GM21528 (cell line): Measurements from ENCODE around the gene PTPN1.

Source experiments
- ATAC-seq: cut with Tn5 transposase; IDR thresholded peaks from one replicate; pipeline ENCODE4 v1.9.1; 2021; ENCODE audit warnings: mild to moderate bottlenecking, moderate library complexity; ENCODE audit not compliant: unreplicated experiment, low FRiP score

PTPN1 gene

DNA sequence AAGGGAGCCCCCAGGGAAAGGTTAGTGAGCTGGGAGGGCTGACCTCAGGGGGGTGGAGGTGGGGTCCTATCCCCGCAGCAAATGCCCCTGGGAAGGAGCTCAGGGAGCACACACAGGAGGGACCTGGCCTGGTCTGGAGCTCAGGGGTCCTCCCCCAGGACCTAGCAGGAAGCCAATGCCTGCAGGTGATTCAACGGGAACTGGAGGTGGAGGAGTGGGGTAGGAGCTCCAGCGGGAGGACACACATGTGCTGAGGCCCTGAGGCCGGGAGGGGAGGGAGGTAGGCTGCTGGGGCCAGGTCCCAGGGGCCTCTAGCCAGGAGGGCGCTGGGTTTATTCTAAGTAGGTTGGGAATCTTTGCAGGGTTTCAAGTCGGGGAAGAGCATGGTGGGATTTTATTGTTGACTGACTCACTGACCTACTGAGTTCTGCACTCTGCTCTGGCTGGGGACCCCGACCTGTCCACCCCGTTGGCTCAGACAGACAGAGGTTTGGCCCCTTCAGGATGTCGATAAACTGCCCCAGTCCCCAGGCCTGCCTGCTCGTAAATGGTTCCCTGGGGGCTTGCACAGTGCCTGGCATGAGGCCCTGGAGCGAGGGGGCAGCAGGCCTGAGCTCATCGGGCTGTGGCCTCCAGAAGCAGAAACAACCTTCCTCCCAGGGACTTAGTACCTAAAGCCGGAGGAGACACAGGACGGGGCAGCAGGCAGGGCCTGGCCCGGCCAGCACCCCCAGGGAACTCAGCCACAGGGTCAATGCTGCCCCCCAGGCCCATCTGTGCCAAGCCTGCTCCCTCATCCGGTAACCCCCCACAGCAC lies 118.9 kb downstream of the PTPN1 start:
- no peak for ATAC-seq

DNA sequence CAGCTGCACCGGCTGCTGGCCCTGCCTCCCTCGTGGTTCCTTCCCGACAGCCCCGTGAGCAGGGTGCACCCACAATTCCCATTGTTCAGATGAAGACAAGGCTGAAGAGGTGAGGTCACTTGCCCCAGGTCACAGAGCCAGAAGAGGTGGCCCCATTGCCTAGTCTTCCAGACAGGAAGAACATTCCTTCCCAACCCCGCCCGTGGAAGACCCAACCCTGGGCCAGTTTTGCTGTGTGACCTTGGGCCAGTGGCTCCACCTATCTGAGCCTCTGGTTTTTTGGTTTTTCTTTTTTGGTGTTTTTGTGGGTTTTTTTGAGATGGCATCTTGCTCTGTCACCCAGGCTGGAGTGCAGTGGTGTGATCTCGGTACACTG lies 119.5 kb downstream of the PTPN1 start:
- no peak for ATAC-seq

DNA sequence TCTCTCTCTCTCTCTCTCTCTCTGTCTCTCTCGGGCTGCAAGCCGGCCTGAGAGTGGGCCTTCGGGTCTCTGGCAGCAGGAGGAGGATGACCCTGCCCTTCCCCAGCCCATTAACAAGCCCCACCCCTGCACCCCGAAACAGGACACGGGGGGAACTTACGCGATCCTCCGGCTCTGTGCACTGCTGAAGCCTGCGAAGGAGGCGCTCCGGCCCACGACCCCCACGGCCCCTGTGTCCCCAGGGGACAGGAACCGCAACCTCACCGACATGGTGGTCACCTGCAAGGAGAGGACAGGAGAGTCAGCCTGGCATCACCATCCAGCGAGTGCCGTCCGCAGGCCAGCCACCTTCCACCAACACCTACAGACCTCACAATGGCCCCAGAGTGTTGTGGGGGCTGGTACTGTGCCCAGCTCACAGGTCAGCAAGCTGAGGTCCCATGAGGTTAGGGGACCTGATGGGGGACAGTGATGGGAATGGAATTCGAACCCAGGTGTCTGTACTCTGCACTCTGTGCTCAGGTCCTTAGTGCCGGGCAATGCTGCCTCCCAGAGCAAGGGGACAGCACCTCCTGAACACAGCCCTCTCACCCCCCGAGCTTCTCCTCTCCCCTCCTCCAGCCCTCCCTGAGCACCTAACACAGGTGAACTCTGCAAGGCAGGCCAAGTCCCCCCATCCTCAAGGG lies 120.5 kb downstream of the PTPN1 start:
- ATAC-seq = no peak

DNA sequence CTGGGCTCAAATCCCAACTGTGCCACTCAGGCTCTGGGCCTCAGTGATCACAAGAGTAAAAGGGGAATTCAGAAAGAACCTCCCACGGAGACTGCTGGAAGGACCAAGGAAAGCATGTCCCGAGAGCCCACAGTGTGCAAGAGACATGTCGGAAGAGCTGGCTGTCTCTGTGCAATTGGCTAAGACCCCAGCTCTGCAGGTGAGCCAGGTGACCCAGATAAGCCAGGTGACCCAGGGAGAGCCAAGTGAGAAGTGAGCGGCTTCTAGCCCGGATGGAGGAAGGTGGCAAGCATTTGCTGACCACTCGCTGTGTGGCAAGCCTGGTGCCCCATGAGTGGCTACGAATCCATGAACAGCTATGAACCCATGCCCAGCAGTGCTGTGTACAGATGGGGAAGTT lies 122.1 kb downstream of the PTPN1 start:
- no peak for ATAC-seq

GRCh38 chr20:50632701-50633100 lies 122.5 kb downstream of the PTPN1 start:
- no peak for ATAC-seq

DNA sequence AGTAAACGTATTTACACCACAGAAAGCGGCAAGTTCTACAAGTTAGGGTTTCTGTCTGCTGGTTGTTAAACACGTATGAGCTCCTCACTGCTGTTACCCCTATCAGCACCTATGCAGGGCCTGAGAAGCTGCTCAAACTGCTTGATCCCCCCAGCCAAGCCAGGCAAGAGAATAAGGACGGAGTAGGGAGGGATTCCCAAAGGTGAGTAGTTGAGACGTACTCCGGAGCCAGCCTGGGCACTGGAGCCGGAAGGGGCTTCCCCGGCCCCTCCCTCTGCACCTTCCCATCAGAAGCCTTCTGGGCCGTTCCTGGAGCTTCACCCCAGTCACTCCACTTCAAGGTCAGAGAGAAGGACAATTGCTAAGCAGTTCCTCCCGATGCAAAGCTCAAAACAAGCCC lies 123.2 kb downstream of the PTPN1 start:
- no peak for ATAC-seq

DNA sequence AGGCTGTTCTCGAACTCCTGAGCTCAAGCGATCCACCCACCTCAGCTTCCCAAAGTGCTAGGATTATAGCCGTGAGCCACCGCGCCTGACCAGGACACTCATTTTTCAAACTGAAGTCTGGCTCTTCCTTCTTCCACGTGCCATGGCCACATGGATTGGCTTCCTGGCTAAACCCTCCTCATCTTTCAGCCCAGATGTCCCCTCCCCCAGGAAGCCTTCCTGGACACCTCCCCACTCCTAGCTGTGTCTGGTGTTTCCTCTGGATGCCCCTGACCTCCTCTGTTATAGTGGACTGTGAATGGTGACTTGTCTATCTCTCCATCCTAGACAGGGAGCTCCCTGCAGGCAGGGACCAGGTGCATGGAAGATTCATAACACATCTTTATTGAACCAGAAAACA lies 124.0 kb downstream of the PTPN1 start:
- no peak for ATAC-seq
